ENCODE measurements around the gene TIMP2. TPM values are rescaled to one million over a fixed set of nuclear protein-coding genes. Genes with fewer than 3 reads are reported as not detected.

The TIMP2 gene
- polyA plus RNA-seq, 1 donor from 2014 or later, result 25.6 TPM

DNA sequence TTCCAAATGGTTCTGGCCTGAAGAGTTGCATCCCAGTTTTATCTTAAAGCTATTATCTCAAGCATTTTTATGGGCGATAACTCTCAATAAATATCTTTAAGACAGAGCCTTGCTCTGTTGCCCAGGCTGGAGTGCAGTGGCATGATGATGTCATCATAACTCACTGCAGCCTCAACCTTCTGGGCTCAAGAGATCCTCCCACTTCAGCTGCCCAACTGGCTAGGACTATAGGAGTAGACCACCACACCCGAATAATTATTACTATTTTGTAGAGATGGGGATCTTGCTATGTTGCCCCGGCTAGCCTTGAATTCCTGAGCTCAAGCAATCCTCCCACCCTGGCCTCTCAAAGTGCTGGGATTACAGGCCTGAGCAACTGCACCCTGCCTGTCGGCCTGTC is 117.0 kb downstream of the TIMP2 start:
- no peak overlapping the region for H3K4me2 ChIP-seq (ENCODE audit: low read length)
- H3K4me3 ChIP-seq (ENCODE audit: low read length), result no peak overlapping the region
- H3K27me3 ChIP-seq (ENCODE audit: insufficient read depth, low read depth, low read length), result no peaks in the 10 kb centered on the region
- H3K27ac ChIP-seq (ENCODE audit: low read length), result no peak overlapping the region
- H3F3A ChIP-seq (ENCODE audit: insufficient read depth, low read length, poor library complexity, severe bottlenecking), result no peaks in the 10 kb centered on the region
- no peak overlapping the region for H2AFZ ChIP-seq (ENCODE audit: low read depth, low read length)
- H4K20me1 ChIP-seq (ENCODE audit: insufficient read depth), result no peaks in the 10 kb centered on the region
- H3K9ac ChIP-seq (ENCODE audit: low read length), result no peak overlapping the region
- H3K36me3 ChIP-seq (ENCODE audit: insufficient read depth, low read length), result no peaks in the 10 kb centered on the region
- no peak for TF ChIP-seq TAF1 (IDR thresholded peaks at IDR 0.05; ENCODE audit: low read depth)
- TF ChIP-seq, protein P1, sequence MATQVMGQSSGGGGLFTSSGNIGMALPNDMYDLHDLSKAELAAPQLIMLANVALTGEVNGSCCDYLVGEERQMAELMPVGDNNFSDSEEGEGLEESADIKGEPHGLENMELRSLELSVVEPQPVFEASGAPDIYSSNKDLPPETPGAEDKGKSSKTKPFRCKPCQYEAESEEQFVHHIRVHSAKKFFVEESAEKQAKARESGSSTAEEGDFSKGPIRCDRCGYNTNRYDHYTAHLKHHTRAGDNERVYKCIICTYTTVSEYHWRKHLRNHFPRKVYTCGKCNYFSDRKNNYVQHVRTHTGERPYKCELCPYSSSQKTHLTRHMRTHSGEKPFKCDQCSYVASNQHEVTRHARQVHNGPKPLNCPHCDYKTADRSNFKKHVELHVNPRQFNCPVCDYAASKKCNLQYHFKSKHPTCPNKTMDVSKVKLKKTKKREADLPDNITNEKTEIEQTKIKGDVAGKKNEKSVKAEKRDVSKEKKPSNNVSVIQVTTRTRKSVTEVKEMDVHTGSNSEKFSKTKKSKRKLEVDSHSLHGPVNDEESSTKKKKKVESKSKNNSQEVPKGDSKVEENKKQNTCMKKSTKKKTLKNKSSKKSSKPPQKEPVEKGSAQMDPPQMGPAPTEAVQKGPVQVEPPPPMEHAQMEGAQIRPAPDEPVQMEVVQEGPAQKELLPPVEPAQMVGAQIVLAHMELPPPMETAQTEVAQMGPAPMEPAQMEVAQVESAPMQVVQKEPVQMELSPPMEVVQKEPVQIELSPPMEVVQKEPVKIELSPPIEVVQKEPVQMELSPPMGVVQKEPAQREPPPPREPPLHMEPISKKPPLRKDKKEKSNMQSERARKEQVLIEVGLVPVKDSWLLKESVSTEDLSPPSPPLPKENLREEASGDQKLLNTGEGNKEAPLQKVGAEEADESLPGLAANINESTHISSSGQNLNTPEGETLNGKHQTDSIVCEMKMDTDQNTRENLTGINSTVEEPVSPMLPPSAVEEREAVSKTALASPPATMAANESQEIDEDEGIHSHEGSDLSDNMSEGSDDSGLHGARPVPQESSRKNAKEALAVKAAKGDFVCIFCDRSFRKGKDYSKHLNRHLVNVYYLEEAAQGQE (IDR thresholded peaks at IDR 0.05; ENCODE audit: borderline replicate concordance), result no peak
- no peak for TF ChIP-seq RAD21 (conservative IDR thresholded peaks at IDR 0.05)
- TF ChIP-seq, protein P2, sequence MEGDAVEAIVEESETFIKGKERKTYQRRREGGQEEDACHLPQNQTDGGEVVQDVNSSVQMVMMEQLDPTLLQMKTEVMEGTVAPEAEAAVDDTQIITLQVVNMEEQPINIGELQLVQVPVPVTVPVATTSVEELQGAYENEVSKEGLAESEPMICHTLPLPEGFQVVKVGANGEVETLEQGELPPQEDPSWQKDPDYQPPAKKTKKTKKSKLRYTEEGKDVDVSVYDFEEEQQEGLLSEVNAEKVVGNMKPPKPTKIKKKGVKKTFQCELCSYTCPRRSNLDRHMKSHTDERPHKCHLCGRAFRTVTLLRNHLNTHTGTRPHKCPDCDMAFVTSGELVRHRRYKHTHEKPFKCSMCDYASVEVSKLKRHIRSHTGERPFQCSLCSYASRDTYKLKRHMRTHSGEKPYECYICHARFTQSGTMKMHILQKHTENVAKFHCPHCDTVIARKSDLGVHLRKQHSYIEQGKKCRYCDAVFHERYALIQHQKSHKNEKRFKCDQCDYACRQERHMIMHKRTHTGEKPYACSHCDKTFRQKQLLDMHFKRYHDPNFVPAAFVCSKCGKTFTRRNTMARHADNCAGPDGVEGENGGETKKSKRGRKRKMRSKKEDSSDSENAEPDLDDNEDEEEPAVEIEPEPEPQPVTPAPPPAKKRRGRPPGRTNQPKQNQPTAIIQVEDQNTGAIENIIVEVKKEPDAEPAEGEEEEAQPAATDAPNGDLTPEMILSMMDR (IDR thresholded peaks at IDR 0.05; ENCODE audit: poor library complexity, severe bottlenecking), result no peak
- TF ChIP-seq EZH2 (IDR thresholded peaks at IDR 0.05; ENCODE audit: borderline replicate concordance, insufficient read depth, low read length, poor library complexity, severe bottlenecking), result no peak
- TF ChIP-seq SMC3 (conservative IDR thresholded peaks at IDR 0.05; ENCODE audit: poor library complexity), result no peak
- no peak for TF ChIP-seq EP300 (conservative IDR thresholded peaks at IDR 0.05; ENCODE audit: poor library complexity, severe bottlenecking)
- TF ChIP-seq MXI1 (conservative IDR thresholded peaks at IDR 0.05; ENCODE audit: poor library complexity, severe bottlenecking), result no peak
- TF ChIP-seq POLR2AphosphoS5 (IDR thresholded peaks at IDR 0.05), result no peak
- H3K79me2 ChIP-seq (replicated peaks; ENCODE audit: insufficient read depth, low read length), result no peaks in the 10 kb centered on the region
- H3K9me2 ChIP-seq (ENCODE audit: insufficient read depth, low read length), result no peaks in the 10 kb centered on the region
- no peaks in the 10 kb centered on the region for H3K9me3 ChIP-seq (ENCODE audit: low read length)

DNA sequence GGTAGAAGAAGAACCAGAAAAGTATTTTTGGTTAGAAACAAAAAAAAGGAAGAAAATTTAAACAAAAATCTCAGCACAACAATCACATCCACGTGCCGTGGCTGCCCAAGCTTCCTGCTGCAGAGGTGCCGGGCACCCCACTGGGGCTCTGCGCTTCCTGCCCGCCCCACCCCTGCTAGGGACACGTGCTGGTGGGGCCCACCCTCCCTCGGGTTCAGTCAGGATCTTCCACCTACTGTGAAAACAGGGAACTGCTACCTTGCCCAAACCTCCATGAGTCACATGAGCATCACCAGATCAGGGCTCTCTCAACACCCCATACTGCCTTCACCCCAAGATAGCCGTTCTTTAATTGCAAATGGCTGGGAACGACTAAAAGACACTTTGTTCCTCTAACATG is 118.7 kb downstream of the TIMP2 start:
- no peaks in the 10 kb centered on the region for H3K9me2 ChIP-seq (ENCODE audit: insufficient read depth, low read length)
- no peak overlapping the region for H3K4me3 ChIP-seq (ENCODE audit: low read length)
- TF ChIP-seq, protein P2 (IDR thresholded peaks at IDR 0.05; ENCODE audit: poor library complexity, severe bottlenecking), result no peak
- TF ChIP-seq, protein P1 (IDR thresholded peaks at IDR 0.05; ENCODE audit: borderline replicate concordance), result no peak
- TF ChIP-seq MXI1 (conservative IDR thresholded peaks at IDR 0.05; ENCODE audit: poor library complexity, severe bottlenecking) (no peak), POLR2AphosphoS5 (IDR thresholded peaks at IDR 0.05) (no peak), TAF1 (IDR thresholded peaks at IDR 0.05; ENCODE audit: low read depth) (no peak), EP300 (conservative IDR thresholded peaks at IDR 0.05; ENCODE audit: poor library complexity, severe bottlenecking) (no peak), SMC3 (conservative IDR thresholded peaks at IDR 0.05; ENCODE audit: poor library complexity) (no peak), EZH2 (IDR thresholded peaks at IDR 0.05; ENCODE audit: borderline replicate concordance, insufficient read depth, low read length, poor library complexity, severe bottlenecking) (no peak), RAD21 (conservative IDR thresholded peaks at IDR 0.05) (no peak)
- no peaks in the 10 kb centered on the region for H3K27me3 ChIP-seq (ENCODE audit: insufficient read depth, low read depth, low read length)
- H4K20me1 ChIP-seq (ENCODE audit: insufficient read depth), result no peaks in the 10 kb centered on the region
- H2AFZ ChIP-seq (ENCODE audit: low read depth, low read length), result no peak overlapping the region
- H3F3A ChIP-seq (ENCODE audit: insufficient read depth, low read length, poor library complexity, severe bottlenecking), result no peaks in the 10 kb centered on the region
- H3K4me2 ChIP-seq (ENCODE audit: low read length), result no peak overlapping the region
- no peaks in the 10 kb centered on the region for H3K79me2 ChIP-seq (replicated peaks; ENCODE audit: insufficient read depth, low read length)
- H3K27ac ChIP-seq (ENCODE audit: low read length), result no peak overlapping the region
- H3K9me3 ChIP-seq (ENCODE audit: low read length), result no peaks in the 10 kb centered on the region
- no peaks in the 10 kb centered on the region for H3K36me3 ChIP-seq (ENCODE audit: insufficient read depth, low read length)
- no peak overlapping the region for H3K9ac ChIP-seq (ENCODE audit: low read length)
